Measurements from ENCODE around the gene PARL. TPM values are rescaled to one million over a fixed set of nuclear protein-coding genes. Genes with fewer than 3 reads are reported as not detected.

PARL gene
- total and polyA plus RNA-seq, 10 of the 15 experiments (the other 5 are each of a cell fraction or from before 2014, with no cell fraction given): 49.7 to 113 (median 77.2) TPM

- TF ChIP-seq YBX1 (IDR thresholded peaks at IDR 0.05) (no peak), SUZ12 (IDR thresholded peaks at IDR 0.05; ENCODE audit: unreplicated experiment) (no peak), TCF3 (IDR thresholded peaks at IDR 0.05; ENCODE audit: borderline replicate concordance, insufficient read depth, low read depth, low read length) (peak; percentile 84), CEBPB (IDR thresholded peaks at IDR 0.05; ENCODE audit: borderline replicate concordance in 1 of 2, low read depth in 2 of 2, low read length in 2 of 2) (no peak), MTA2 (IDR thresholded peaks at IDR 0.05; ENCODE audit: low read depth) (peak; percentile 92), CHD1 (IDR thresholded peaks at IDR 0.05; ENCODE audit: low read depth, low read length) (no peak), SREBF2 (IDR thresholded peaks at IDR 0.05; ENCODE audit: low read length) (no peak), NRF1 (conservative IDR thresholded peaks at IDR 0.05; ENCODE audit: low read depth, low read length) (no peak), POLR2A (IDR thresholded peaks at IDR 0.05; ENCODE audit: low read depth, low read length) (peak; percentile 98), POLR2AphosphoS2 (IDR thresholded peaks at IDR 0.05; ENCODE audit: low read depth, low read length) (peak; percentile 68; the same call in 1 of the 2 replicates), MXI1 (IDR thresholded peaks at IDR 0.05; ENCODE audit: low read depth, low read length) (peak; percentile 94), BRCA1 (IDR thresholded peaks at IDR 0.05; ENCODE audit: low read depth, low read length) (no peak), IRF4 (IDR thresholded peaks at IDR 0.05; ENCODE audit: low read depth, low read length) (no peak)
- TF ChIP-seq, protein P1, sequence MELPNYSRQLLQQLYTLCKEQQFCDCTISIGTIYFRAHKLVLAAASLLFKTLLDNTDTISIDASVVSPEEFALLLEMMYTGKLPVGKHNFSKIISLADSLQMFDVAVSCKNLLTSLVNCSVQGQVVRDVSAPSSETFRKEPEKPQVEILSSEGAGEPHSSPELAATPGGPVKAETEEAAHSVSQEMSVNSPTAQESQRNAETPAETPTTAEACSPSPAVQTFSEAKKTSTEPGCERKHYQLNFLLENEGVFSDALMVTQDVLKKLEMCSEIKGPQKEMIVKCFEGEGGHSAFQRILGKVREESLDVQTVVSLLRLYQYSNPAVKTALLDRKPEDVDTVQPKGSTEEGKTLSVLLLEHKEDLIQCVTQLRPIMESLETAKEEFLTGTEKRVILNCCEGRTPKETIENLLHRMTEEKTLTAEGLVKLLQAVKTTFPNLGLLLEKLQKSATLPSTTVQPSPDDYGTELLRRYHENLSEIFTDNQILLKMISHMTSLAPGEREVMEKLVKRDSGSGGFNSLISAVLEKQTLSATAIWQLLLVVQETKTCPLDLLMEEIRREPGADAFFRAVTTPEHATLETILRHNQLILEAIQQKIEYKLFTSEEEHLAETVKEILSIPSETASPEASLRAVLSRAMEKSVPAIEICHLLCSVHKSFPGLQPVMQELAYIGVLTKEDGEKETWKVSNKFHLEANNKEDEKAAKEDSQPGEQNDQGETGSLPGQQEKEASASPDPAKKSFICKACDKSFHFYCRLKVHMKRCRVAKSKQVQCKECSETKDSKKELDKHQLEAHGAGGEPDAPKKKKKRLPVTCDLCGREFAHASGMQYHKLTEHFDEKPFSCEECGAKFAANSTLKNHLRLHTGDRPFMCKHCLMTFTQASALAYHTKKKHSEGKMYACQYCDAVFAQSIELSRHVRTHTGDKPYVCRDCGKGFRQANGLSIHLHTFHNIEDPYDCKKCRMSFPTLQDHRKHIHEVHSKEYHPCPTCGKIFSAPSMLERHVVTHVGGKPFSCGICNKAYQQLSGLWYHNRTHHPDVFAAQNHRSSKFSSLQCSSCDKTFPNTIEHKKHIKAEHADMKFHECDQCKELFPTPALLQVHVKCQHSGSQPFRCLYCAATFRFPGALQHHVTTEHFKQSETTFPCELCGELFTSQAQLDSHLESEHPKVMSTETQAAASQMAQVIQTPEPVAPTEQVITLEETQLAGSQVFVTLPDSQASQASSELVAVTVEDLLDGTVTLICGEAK (IDR thresholded peaks at IDR 0.05; ENCODE audit: borderline replicate concordance): peak; percentile 90
- TF ChIP-seq, protein P2, sequence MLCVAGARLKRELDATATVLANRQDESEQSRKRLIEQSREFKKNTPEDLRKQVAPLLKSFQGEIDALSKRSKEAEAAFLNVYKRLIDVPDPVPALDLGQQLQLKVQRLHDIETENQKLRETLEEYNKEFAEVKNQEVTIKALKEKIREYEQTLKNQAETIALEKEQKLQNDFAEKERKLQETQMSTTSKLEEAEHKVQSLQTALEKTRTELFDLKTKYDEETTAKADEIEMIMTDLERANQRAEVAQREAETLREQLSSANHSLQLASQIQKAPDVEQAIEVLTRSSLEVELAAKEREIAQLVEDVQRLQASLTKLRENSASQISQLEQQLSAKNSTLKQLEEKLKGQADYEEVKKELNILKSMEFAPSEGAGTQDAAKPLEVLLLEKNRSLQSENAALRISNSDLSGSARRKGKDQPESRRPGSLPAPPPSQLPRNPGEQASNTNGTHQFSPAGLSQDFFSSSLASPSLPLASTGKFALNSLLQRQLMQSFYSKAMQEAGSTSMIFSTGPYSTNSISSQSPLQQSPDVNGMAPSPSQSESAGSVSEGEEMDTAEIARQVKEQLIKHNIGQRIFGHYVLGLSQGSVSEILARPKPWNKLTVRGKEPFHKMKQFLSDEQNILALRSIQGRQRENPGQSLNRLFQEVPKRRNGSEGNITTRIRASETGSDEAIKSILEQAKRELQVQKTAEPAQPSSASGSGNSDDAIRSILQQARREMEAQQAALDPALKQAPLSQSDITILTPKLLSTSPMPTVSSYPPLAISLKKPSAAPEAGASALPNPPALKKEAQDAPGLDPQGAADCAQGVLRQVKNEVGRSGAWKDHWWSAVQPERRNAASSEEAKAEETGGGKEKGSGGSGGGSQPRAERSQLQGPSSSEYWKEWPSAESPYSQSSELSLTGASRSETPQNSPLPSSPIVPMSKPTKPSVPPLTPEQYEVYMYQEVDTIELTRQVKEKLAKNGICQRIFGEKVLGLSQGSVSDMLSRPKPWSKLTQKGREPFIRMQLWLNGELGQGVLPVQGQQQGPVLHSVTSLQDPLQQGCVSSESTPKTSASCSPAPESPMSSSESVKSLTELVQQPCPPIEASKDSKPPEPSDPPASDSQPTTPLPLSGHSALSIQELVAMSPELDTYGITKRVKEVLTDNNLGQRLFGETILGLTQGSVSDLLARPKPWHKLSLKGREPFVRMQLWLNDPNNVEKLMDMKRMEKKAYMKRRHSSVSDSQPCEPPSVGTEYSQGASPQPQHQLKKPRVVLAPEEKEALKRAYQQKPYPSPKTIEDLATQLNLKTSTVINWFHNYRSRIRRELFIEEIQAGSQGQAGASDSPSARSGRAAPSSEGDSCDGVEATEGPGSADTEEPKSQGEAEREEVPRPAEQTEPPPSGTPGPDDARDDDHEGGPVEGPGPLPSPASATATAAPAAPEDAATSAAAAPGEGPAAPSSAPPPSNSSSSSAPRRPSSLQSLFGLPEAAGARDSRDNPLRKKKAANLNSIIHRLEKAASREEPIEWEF (IDR thresholded peaks at IDR 0.05; ENCODE audit: insufficient replicate concordance, low read depth, low read length): no peak
- TF ChIP-seq, protein P3, sequence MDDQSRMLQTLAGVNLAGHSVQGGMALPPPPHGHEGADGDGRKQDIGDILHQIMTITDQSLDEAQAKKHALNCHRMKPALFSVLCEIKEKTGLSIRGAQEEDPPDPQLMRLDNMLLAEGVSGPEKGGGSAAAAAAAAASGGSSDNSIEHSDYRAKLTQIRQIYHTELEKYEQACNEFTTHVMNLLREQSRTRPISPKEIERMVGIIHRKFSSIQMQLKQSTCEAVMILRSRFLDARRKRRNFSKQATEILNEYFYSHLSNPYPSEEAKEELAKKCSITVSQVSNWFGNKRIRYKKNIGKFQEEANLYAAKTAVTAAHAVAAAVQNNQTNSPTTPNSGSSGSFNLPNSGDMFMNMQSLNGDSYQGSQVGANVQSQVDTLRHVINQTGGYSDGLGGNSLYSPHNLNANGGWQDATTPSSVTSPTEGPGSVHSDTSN (IDR thresholded peaks at IDR 0.05; ENCODE audit: insufficient replicate concordance, low read depth, low read length): peak; percentile 64
These were observed at the start of gene PARL (continued) for GRCh38 chr3:183884427-183885296.
